ENCODE data around the gene SHF. TPM values are rescaled to one million over a fixed set of nuclear protein-coding genes. Genes with fewer than 3 reads are reported as not detected.

Gene SHF
- total and polyA plus RNA-seq, 2 of the 8 experiments (the other 6 are each of a cell fraction or from before 2014, with no cell fraction given), result 13.1 to 26.7 TPM

- Histone ChIP-seq H3K36me3 (ENCODE audit: control insufficient read depth in 2 of 4, insufficient read depth in 4 of 4, low read length in 3 of 4) (no peaks in the 10 kb centered on the region), H2BK15ac (ENCODE audit: low read length) (no peak overlapping the region), H3K23ac (ENCODE audit: insufficient read length) (no peak overlapping the region), H4K91ac (replicated peaks; ENCODE audit: insufficient read length, low read length) (no peak overlapping the region), H4K20me1 (replicated peaks in 1 of 2; ENCODE audit: control insufficient read depth in 1 of 2, insufficient read depth in 2 of 2, low read length in 2 of 2) (no peaks in the 10 kb centered on the region), H2BK5ac (ENCODE audit: low read depth, low read length) (no peak overlapping the region), H3K9me3 (ENCODE audit: insufficient read depth in 2 of 2, low read depth in 1 of 2, low read length in 1 of 2) (no peaks in the 10 kb centered on the region), H3K23me2 (ENCODE audit: low read depth, low read length) (peaks cover 12% of the 10 kb centered on the region), H3K4me3 (ENCODE audit: extremely low read depth in 1 of 4, insufficient read depth in 2 of 4, low read depth in 3 of 4, low read length in 4 of 4) (peak overlapping the region in 3 of 4 experiments; percentile 66 to 100 (median 98); a peak in 5 of 8 replicates), H2AFZ (ENCODE audit: low read length) (no peak overlapping the region), H2BK12ac (ENCODE audit: low read depth, low read length) (no peak overlapping the region), H3K27me3 (replicated peaks in 1 of 4; ENCODE audit: control insufficient read depth in 3 of 4, extremely low read depth in 1 of 4, insufficient read depth in 3 of 4, low read length in 3 of 4) (no peaks in the 10 kb centered on the region; a peak in 1 of 7 replicates), H3K4ac (replicated peaks; ENCODE audit: insufficient read length, low read depth, low read length) (no peak overlapping the region), H3K79me1 (ENCODE audit: low read depth, low read length) (no peaks in the 10 kb centered on the region), H3K9ac (replicated peaks in 1 of 4; ENCODE audit: extremely low read depth in 1 of 4, low read depth in 3 of 4, low read length in 3 of 4) (no peak overlapping the region), H3K4me2 (ENCODE audit: insufficient read depth in 1 of 2, low read depth in 2 of 2, low read length in 2 of 2) (peak overlapping the region; percentile 94 to 96; a peak in 3 of 4 replicates), H3K4me1 (replicated peaks in 1 of 4; ENCODE audit: control insufficient read depth in 3 of 4, insufficient read depth in 4 of 4, low read length in 3 of 4) (no peaks in the 10 kb centered on the region), H2AK5ac (ENCODE audit: low read depth, low read length) (no peak overlapping the region), H4K8ac (ENCODE audit: extremely low read depth, insufficient read depth, low read length) (no peak overlapping the region), H3K18ac (ENCODE audit: extremely low read depth, low read length) (no peak overlapping the region), H3K56ac (replicated peaks; ENCODE audit: insufficient read length, low read depth, low read length) (no peak overlapping the region), H3K79me2 (ENCODE audit: control insufficient read depth in 1 of 2, insufficient read depth in 2 of 2, low read length in 2 of 2) (no peaks in the 10 kb centered on the region), H3K14ac (ENCODE audit: insufficient read length) (no peak overlapping the region), H4K5ac (ENCODE audit: insufficient read length, low read depth, low read length) (no peak overlapping the region), H2BK120ac (replicated peaks; ENCODE audit: low read depth, low read length) (no peak overlapping the region), H3K27ac (ENCODE audit: low read depth, low read length) (no peak overlapping the region), H2BK20ac (ENCODE audit: low read length) (no peak overlapping the region)
- 60% methylated on average over 2 of the region's 3 CpGs; no CpG with 5 or more reads in 1 of the 2 experiments for WGBS, 2 experiments (ENCODE audit: extremely low coverage in 1 of 2, insufficient coverage in 1 of 2, insufficient read length in 1 of 2, insufficient replicate concordance in 2 of 2, low coverage in 1 of 2, low lambda C conversion rate in 2 of 2, missing lambda C conversion rate in 1 of 2)
- DNase-seq (ENCODE audit: low read depth in 1 of 2, low spot score in 2 of 2) (no peak), FAIRE-seq (no peak)
- CTCF ChIA-PET (ENCODE audit: partially characterized antibody), result interaction anchor here (0.7 to 39.2 kb wide), 8 partner anchors 9 to 200 kb away, joined by 3 to 1117 read pairs (median 4); partner anchors contain the start of gene SHF
- POLR2A ChIA-PET (ENCODE audit: partially characterized antibody), result interaction anchor here (1.2 to 5.3 kb wide), 4 partner anchors 12 to 37 kb away, joined by 3 to 55 read pairs (median 16); partner anchors contain the start of gene SHF
- TF ChIP-seq KDM5A (IDR thresholded peaks at IDR 0.05; ENCODE audit: low read length) (no peak), BRCA1 (IDR thresholded peaks at IDR 0.05; ENCODE audit: low read depth, low read length) (no peak), SIN3A (conservative IDR thresholded peaks at IDR 0.05 in 1 of 2, IDR thresholded peaks at IDR 0.05 in 1 of 2; ENCODE audit: low read depth in 1 of 2, low read length in 2 of 2) (no peak), RFX5 (IDR thresholded peaks at IDR 0.05; ENCODE audit: borderline replicate concordance, low read depth, low read length) (no peak), CBX5 (IDR thresholded peaks at IDR 0.05; ENCODE audit: low read depth, low read length) (no peak), CEBPB (IDR thresholded peaks at IDR 0.05; ENCODE audit: low read depth, low read length) (no peak), SP4 (IDR thresholded peaks at IDR 0.05; ENCODE audit: low read length) (no peak), PHF8 (conservative IDR thresholded peaks at IDR 0.05; ENCODE audit: low read depth, low read length) (no peak), CHD2 (IDR thresholded peaks at IDR 0.05; ENCODE audit: low read length) (no peak), NRF1 (IDR thresholded peaks at IDR 0.05; ENCODE audit: low read depth, low read length) (no peak), CBX8 (IDR thresholded peaks at IDR 0.05; ENCODE audit: borderline replicate concordance, low read depth, low read length) (no peak), SP1 (IDR thresholded peaks at IDR 0.05; ENCODE audit: low read depth, low read length) (no peak), SIX5 (IDR thresholded peaks at IDR 0.05; ENCODE audit: low read depth, low read length) (no peak), FOSL1 (IDR thresholded peaks at IDR 0.05; ENCODE audit: insufficient read depth, low read depth, low read length) (no peak)
- TF ChIP-seq, protein P1, sequence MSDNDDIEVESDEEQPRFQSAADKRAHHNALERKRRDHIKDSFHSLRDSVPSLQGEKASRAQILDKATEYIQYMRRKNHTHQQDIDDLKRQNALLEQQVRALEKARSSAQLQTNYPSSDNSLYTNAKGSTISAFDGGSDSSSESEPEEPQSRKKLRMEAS (IDR thresholded peaks at IDR 0.05), result no peak
Observed at GRCh38 chr15:45197512-45197911, 9.7 kb upstream of the SHF start.
